Measurements from ENCODE around the gene LRCH3. TPM values are rescaled to one million over a fixed set of nuclear protein-coding genes. Genes with fewer than 3 reads are reported as not detected.

The LRCH3 gene
- total RNA-seq, 1 donor from 2014 or later = 99.0 TPM

GRCh38 chr3:197748597-197749314 is 42.3 kb upstream of the LRCH3 start:
- intact Hi-C loops (cut with DNase I) = no loop called here
- Histone ChIP-seq H3K36me3 (no peaks in the 10 kb centered on the region), H3K27me3 (no peaks in the 10 kb centered on the region), H3K4me3 (peak overlapping the region; percentile 83 to 93), H3K27ac (peak overlapping the region; percentile 98), H3K4me1 (peaks cover 28% of the 10 kb centered on the region), H3K9me3 (no peaks in the 10 kb centered on the region)
- TF ChIP-seq POLR2AphosphoS5 (IDR thresholded peaks at IDR 0.05; ENCODE audit: insufficient read depth in 1 of 2, low read depth in 1 of 2) (no peak), CTCF (IDR thresholded peaks at IDR 0.05) (no peak), POLR2A (IDR thresholded peaks at IDR 0.05) (no peak)
- no peak for DNase-seq (ENCODE audit: extremely low spot score in 2 of 2)

GRCh38 chr3:197749315-197749600 is 41.8 kb upstream of the LRCH3 start:
- no peak for DNase-seq (ENCODE audit: extremely low spot score in 2 of 2)
- Histone ChIP-seq H3K4me1 (peaks cover 30% of the 10 kb centered on the region), H3K9me3 (no peaks in the 10 kb centered on the region), H3K36me3 (no peaks in the 10 kb centered on the region), H3K27ac (peak overlapping the region; percentile 98), H3K27me3 (no peaks in the 10 kb centered on the region), H3K4me3 (peak overlapping the region; percentile 83 to 93)
- intact Hi-C loops (cut with DNase I) = no loop called here
- no peak for TF ChIP-seq POLR2A (IDR thresholded peaks at IDR 0.05)
- no peak for TF ChIP-seq POLR2AphosphoS5 (IDR thresholded peaks at IDR 0.05; ENCODE audit: insufficient read depth in 1 of 2, low read depth in 1 of 2)
- TF ChIP-seq CTCF (IDR thresholded peaks at IDR 0.05) = no peak

- Histone ChIP-seq H3K27ac (peak within 1 kb of the TSS; percentile 98), H3K9me3 (no peaks in the 10 kb centered on the region), H3K27me3 (no peaks in the 10 kb centered on the region), H3K36me3 (no peaks in the 10 kb centered on the region), H3K4me1 (peaks cover 35% of the 10 kb centered on the region), H3K4me3 (peak within 1 kb of the TSS; percentile 83 to 93)
- intact Hi-C loops (cut with DNase I) = no loop called here
- DNase-seq (ENCODE audit: extremely low spot score in 2 of 2) = peak in 1 of 2 donors; percentile 92
- peak in 1 of 2 donors; percentile 87 for TF ChIP-seq POLR2A (IDR thresholded peaks at IDR 0.05)
- TF ChIP-seq POLR2AphosphoS5 (IDR thresholded peaks at IDR 0.05; ENCODE audit: insufficient read depth in 1 of 2, low read depth in 1 of 2) = peak in 1 of 2 donors; percentile 79
- peak in 2 of 3 experiments; percentile 41 to 49 for TF ChIP-seq CTCF (IDR thresholded peaks at IDR 0.05)
These were observed 41.3 kb upstream of the LRCH3 start, which contains the start of gene FYTTD1 for GRCh38 chr3:197749601-197750395. Gene FYTTD1 (plus strand): TSS chr3:197749883. CDS start chr3:197749972, 89 bp downstream.

GRCh38 chr3:197750396-197750831 is 40.6 kb upstream of the LRCH3 start:
- H3K9me3 ChIP-seq = no peaks in the 10 kb centered on the region
- intact Hi-C loops (cut with DNase I) = no loop called here
- H3K4me3 ChIP-seq = peak overlapping the region; percentile 83 to 93
- TF ChIP-seq POLR2A (IDR thresholded peaks at IDR 0.05) (peak in 1 of 2 donors; percentile 41), CTCF (IDR thresholded peaks at IDR 0.05) (no peak)
- peaks cover 41% of the 10 kb centered on the region for H3K4me1 ChIP-seq
- H3K36me3 ChIP-seq = no peaks in the 10 kb centered on the region
- H3K27ac ChIP-seq = peak overlapping the region; percentile 98
- no peak for DNase-seq (ENCODE audit: extremely low spot score in 2 of 2)
- H3K27me3 ChIP-seq = no peaks in the 10 kb centered on the region

Measured in vagina (tissue), 2 donors.